ENCODE measurements around the gene KIAA1191. TPM values are rescaled to one million over a fixed set of nuclear protein-coding genes. Genes with fewer than 3 reads are reported as not detected.
A peak's percentile ranks its signal among the peaks of the same experiment; 100 is the strongest.

The KIAA1191 gene
- total RNA-seq, 4 donors from 2014 or later, result 76.3 to 174 (median 84.1) TPM

GRCh38 chr5:176401281-176402205 is 40.0 kb upstream of the KIAA1191 start:
- H3K27ac ChIP-seq, result peak overlapping the region in 1 of 4 donors; percentile 33
- in situ Hi-C loops (cut with MboI; ENCODE audit: low sequenced_read_pairs in 4 of 4) (loop anchor here in 1 of 4 donors (25.0 kb wide), 1 partner anchor 136 kb away; the partner anchor contains the start of genes CDHR2 and RNF44), intact Hi-C loops (cut with DNase I; ENCODE audit: low total_unique reads) (no loop called here)
- TF ChIP-seq POLR2A (IDR thresholded peaks at IDR 0.05), result no peak
- TF ChIP-seq, protein P1, sequence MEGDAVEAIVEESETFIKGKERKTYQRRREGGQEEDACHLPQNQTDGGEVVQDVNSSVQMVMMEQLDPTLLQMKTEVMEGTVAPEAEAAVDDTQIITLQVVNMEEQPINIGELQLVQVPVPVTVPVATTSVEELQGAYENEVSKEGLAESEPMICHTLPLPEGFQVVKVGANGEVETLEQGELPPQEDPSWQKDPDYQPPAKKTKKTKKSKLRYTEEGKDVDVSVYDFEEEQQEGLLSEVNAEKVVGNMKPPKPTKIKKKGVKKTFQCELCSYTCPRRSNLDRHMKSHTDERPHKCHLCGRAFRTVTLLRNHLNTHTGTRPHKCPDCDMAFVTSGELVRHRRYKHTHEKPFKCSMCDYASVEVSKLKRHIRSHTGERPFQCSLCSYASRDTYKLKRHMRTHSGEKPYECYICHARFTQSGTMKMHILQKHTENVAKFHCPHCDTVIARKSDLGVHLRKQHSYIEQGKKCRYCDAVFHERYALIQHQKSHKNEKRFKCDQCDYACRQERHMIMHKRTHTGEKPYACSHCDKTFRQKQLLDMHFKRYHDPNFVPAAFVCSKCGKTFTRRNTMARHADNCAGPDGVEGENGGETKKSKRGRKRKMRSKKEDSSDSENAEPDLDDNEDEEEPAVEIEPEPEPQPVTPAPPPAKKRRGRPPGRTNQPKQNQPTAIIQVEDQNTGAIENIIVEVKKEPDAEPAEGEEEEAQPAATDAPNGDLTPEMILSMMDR (IDR thresholded peaks at IDR 0.05 in 4 of 5, conservative IDR thresholded peaks at IDR 0.05 in 1 of 5), result no peak
- no peaks in the 10 kb centered on the region for H3K27me3 ChIP-seq
- DNase-seq (no peak), ATAC-seq (no peak)
- peaks cover 0 to 49% of the 10 kb centered on the region in 2 donors for H3K36me3 ChIP-seq
- H3K4me1 ChIP-seq, result peaks cover 0 to 3% of the 10 kb centered on the region in 2 donors
- no peak overlapping the region for H3K4me3 ChIP-seq
- H3K9me3 ChIP-seq, result no peaks in the 10 kb centered on the region

DNA sequence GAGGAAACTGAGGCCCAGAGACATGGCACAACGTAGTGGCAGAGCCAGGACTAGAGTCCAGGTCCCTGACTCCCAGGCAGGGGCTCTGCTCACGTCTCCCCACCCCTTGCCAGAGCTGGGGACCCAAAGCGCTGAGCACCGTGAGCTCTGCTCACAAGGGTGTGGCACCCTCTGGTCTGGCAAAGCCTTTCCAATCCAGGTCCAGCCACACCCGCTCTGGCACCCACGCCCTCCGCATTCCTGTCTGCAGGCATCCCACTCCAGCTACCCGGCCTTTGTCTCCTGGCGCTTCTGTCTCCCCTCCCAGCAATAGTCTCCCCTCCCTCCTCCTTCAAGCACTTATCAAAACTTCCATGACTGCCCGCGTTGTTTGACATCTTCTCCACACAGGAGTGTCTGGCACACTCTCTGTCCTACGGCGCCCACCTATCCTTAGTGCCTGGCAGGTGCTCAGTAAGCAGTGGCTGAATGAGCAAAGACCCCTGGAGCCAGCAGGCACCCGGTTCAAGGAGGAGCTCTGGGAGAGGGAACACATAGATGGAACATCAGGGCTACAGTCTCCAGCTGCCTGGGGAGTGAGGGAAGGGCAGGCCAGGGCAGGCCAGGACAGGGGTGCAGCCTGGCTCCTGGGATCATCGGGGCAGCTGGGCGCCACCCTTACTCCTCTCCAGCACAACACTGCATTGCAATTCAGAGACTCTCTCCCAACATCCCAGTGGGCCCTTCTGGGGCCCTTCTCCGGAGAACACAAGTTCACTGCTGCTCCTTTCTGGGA is 39.0 kb upstream of the KIAA1191 start:
- DNase-seq, result no peak
- Histone ChIP-seq H3K27me3 (no peaks in the 10 kb centered on the region), H3K4me1 (peaks cover 0 to 3% of the 10 kb centered on the region in 2 donors), H3K4me3 (no peak overlapping the region), H3K9me3 (no peaks in the 10 kb centered on the region), H3K36me3 (peaks cover 0 to 46% of the 10 kb centered on the region in 2 donors), H3K27ac (no peak overlapping the region)
- in situ Hi-C loops (cut with MboI; ENCODE audit: low sequenced_read_pairs in 4 of 4) (loop anchor here in 1 of 4 donors (25.0 kb wide), 1 partner anchor 137 kb away; the partner anchor contains the start of genes CDHR2 and RNF44), intact Hi-C loops (cut with DNase I; ENCODE audit: low total_unique reads) (no loop called here)
- TF ChIP-seq POLR2A (IDR thresholded peaks at IDR 0.05), result no peak
- TF ChIP-seq, protein P1 (IDR thresholded peaks at IDR 0.05 in 4 of 5, conservative IDR thresholded peaks at IDR 0.05 in 1 of 5), result no peak
- no peak for ATAC-seq

DNA sequence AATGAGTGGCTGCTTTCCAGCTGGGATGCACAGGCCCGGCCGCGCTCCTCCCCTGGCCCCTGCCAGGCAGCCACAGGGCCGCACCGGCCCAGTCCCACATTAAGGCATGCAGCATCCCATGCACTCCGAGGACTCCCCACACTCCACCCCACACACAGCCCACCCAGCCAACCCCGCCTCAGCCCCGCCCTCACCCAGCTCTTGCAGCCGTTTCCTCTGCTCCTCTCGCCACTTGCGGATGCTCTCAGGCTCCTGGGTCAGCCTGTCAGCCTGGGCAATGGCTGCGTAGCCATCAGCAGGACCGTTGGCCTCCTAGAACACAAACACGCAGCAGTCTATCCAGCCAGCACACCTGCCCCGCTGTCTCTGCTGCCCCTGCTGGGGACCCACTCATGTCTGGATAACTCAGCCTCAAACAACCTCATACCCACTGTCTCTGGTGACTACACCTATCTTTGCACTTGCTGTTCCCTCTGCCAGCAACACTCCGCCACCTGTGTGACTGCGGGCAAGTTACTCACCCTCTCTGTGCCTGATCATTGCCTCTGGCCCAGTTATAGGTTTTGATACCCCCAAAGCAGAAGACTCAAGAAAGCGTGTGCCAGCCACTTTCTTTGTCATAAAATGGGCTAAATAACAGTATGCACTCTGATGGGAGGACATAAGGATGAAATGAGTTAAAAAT is 36.3 kb upstream of the KIAA1191 start:
- Histone ChIP-seq H3K9me3 (no peaks in the 10 kb centered on the region), H3K4me3 (no peak overlapping the region), H3K4me1 (peaks cover 0 to 3% of the 10 kb centered on the region in 2 donors), H3K27me3 (no peaks in the 10 kb centered on the region), H3K36me3 (peaks cover 0 to 43% of the 10 kb centered on the region in 2 donors), H3K27ac (no peak overlapping the region)
- ATAC-seq, result no peak
- TF ChIP-seq, protein P1 (IDR thresholded peaks at IDR 0.05 in 4 of 5, conservative IDR thresholded peaks at IDR 0.05 in 1 of 5), result no peak
- TF ChIP-seq POLR2A (IDR thresholded peaks at IDR 0.05), result no peak
- DNase-seq, result peak in 1 of 2 donors; percentile 5
- in situ Hi-C loops (cut with MboI; ENCODE audit: low sequenced_read_pairs in 4 of 4), result no loop called here
- intact Hi-C loops (cut with DNase I; ENCODE audit: low total_unique reads), result no loop called here

DNA sequence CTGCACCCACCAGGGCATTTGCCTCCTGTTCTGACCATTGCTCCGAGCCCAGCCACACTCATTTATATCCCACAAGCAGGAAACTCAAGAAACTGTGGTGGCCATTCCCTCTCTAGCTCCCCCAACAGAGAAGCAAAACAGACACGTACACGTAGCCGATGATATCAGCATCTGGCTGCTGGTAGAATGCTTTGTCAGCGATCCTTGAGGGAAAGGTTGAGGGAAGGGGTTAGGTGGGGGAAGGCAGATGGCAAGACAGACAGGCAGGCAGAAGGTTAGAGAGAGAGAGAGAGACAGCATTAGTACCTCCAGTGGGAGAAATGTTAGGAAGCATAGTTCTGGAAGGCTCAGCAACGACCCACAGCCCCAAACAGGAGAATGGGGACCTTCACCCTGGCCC is 34.8 kb upstream of the KIAA1191 start:
- in situ Hi-C loops (cut with MboI; ENCODE audit: low sequenced_read_pairs in 4 of 4), result no loop called here
- peaks cover 0 to 59% of the 10 kb centered on the region in 2 donors for H3K36me3 ChIP-seq
- no peak for TF ChIP-seq POLR2A (IDR thresholded peaks at IDR 0.05)
- TF ChIP-seq, protein P1 (IDR thresholded peaks at IDR 0.05 in 4 of 5, conservative IDR thresholded peaks at IDR 0.05 in 1 of 5), result no peak

More for the DNA sequence above, 34.8 kb upstream of the KIAA1191 start:
- no peak overlapping the region for H3K4me3 ChIP-seq
- no peaks in the 10 kb centered on the region for H3K27me3 ChIP-seq
- H3K9me3 ChIP-seq, result no peaks in the 10 kb centered on the region
- no peak for ATAC-seq
- intact Hi-C loops (cut with DNase I; ENCODE audit: low total_unique reads), result no loop called here
- H3K4me1 ChIP-seq, result peaks cover 0 to under 1% of the 10 kb centered on the region in 2 donors
- H3K27ac ChIP-seq, result peak overlapping the region in 2 of 4 donors; percentile 18 to 36
- DNase-seq, result no peak

Measured in gastrocnemius medialis (tissue), 4 donors.